GM18519 (cell line): ENCODE data around the gene OGFR.
"Not testable (repeated sequence)": the region's sequence is repeated elsewhere in the genome, so short reads cannot be mapped to it uniquely, and the experiment has no call there.

Experiments
- ATAC-seq: cut with Tn5 transposase; IDR thresholded peaks from one replicate; pipeline ENCODE4 v1.9.1; 2021; ENCODE audit warnings: mild to moderate bottlenecking, moderate library complexity; ENCODE audit not compliant: unreplicated experiment, low FRiP score

Gene OGFR

DNA sequence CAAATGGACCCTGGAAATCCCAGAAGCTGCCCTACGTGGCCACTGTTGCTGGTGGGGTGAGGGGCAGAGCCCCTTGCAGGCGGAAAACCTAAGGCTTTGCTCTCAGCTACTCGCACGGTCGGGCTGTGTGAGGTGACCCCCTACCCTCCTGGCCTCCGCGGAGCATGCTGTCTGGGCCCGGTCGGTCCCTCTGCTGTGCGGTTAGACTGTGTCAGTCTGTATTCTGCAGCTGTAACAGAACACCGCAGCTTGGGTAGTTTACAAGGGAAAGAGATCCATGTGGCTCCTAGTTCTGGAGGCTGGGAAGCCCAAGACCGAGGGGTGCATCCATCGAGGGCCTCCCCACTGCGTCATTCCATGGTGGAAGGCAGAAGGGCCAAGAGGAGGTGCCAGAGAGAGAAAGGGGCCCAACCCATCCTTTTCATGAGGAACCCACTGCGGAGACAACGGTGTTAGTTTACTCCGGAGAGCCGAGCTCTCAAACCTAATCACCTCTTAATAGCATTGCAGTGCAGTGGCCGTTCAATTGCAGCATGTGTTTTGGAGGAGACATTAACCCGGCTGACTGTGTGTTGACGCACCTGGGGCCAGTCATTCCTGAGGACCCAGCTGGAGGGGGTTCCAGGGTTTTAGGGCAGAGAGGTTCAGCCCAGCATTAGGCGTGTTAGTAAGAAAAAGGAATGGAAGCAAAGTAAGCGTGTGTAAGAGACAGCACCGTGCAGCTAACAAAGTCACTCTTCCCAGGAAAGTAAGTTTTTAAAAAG is 30.5 kb downstream of the OGFR start:
- ATAC-seq: no peak

- no peak for ATAC-seq
Observed at GRCh38 chr20:62835931-62836861, 31.6 kb downstream of the OGFR start.

DNA sequence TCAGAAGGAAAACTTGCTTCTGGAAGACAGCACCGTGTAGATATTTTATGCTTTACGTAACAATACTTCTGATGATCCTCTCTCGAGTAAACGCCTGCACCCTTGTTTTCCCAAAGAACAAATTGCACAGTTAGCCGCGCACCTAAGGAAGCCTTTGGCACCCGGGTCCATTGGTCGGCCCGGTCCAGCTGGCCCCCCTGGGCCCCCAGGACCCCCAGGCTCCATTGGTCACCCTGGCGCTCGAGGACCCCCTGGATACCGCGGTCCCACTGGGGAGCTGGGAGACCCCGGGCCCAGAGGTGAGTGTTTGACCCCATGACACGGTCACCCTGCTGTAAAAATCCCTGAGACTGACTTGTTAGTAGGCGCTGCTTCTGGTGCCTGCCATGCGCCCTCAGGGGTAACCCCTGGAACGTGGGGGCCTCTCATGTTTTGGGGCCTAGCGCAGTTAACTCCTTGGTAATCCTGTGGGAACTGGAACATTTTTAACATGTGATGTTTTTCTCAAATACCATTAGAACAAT is 32.4 kb downstream of the OGFR start:
- ATAC-seq: no peak

DNA sequence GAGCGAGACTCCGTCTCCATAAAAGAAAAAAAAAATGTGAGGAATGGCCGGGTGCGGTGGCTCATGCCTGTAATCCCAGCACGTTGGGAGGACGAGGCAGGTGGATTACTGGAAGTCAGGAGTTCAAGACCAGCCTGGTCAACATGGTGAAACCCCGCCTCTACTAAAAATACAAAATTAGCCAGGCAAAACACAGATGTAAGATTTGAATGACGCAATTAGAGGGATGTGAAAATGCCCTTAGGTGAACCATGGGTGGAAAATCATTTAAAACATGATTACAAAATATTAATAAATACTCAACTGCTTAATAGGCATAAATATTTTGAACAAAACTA is 33.1 kb downstream of the OGFR start:
- ATAC-seq: no peak

DNA sequence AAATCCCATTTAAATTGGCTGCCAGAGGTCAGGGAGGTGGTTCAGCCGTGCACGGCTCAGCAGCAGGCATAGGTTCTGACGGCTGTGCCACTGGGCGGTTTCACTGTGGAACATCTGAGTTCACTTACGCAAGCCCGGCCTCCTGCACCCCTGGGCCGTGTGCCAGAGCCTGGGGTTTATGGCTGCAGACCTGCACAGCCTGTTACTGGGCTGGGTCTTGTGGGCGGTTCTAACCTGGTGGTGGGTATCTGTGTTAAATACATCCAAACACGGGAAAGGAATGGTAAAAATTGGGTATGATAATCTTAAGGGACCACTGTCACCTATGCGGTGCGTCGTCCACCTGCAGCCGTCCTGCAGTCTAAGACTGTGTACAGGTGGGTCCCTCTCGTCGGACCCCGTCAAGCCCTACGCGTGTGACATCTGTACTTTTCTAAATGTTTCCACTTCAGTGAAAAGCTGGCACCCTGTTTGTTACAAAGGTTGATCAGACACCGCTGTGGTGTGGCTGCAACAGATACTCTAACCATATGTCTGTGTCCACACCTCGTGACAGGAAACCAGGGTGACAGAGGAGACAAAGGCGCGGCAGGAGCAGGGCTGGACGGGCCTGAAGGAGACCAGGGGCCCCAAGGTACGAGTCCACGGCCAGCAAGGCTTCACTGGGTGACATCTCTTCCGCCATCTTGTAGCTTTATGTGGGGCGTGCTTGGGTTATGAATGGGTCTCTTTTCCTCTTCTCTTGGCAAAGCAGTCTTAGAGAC is 33.7 kb downstream of the OGFR start:
- no peak for ATAC-seq

DNA sequence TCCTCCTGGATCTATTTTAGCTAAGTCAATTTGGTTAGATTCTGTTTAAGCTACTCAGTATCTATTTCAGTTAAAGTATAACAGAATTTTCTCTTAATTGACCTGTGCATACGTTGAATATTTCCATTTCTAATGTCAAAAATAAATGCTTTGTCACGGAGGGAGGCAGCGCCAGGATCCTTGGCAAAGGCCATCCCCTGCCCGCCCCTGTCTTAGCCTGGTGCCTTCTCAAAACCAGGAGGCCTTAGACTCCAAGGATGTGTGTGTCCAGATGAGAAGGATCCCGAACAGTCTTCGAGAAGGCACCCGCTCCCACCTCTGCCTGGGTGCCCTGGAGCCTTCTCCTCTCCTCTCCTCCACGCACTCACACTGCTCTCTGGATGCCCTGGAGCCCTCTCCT is 34.6 kb downstream of the OGFR start:
- no peak for ATAC-seq

GRCh38 chr20:62839816-62840215 is 35.2 kb downstream of the OGFR start:
- ATAC-seq: no peak

DNA sequence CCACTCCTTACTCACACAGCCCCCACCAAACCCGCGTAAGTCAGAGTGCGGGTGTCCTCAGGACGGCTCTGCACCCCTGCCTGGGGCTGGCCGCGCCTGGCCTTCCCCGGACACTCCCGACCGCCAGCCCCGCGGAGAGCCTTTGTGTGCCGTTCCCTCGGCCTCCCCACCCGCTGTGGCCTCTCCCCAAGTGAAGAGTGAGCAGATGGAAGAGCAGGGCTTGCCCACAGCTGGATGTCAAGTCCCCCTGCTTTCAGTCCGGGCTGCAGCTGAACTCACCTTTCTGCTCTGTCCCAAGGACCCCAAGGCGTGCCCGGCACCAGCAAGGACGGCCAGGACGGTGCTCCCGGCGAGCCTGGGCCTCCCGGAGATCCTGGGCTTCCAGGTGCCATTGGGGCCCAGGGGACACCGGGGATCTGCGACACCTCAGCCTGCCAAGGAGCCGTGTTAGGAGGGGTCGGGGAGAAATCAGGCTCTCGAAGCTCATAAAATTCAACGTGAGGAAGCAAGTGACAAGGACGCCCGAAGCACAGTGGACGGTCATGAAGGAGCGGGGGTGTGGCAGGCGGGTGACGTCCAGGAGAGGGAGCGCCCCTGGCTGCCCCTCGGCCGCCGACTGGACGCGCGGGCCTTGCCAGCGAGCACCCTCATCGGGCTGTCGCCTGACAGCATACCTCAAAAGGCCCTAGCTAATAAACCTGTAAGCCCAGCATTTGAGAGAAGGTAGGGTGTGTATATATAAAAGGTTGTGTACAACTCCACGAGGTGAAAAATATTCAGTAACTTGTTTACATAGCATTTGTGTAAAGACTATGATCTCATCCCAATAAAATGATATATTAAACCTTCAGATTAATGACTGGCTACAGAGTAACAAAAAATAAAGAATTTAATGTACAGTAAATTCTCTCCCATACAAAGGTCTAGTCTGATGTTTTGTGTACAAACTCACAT is 35.9 kb downstream of the OGFR start:
- ATAC-seq: no peak

GRCh38 chr20:62841705-62842212 is 37.1 kb downstream of the OGFR start:
- no peak for ATAC-seq

- no peak for ATAC-seq
Observed at GRCh38 chr20:62843656-62844055, 39.0 kb downstream of the OGFR start.

GRCh38 chr20:62844182-62844581 is 39.5 kb downstream of the OGFR start:
- ATAC-seq: no peak

- no peak for ATAC-seq
Observed at GRCh38 chr20:62845416-62846160, 41.0 kb downstream of the OGFR start.

DNA sequence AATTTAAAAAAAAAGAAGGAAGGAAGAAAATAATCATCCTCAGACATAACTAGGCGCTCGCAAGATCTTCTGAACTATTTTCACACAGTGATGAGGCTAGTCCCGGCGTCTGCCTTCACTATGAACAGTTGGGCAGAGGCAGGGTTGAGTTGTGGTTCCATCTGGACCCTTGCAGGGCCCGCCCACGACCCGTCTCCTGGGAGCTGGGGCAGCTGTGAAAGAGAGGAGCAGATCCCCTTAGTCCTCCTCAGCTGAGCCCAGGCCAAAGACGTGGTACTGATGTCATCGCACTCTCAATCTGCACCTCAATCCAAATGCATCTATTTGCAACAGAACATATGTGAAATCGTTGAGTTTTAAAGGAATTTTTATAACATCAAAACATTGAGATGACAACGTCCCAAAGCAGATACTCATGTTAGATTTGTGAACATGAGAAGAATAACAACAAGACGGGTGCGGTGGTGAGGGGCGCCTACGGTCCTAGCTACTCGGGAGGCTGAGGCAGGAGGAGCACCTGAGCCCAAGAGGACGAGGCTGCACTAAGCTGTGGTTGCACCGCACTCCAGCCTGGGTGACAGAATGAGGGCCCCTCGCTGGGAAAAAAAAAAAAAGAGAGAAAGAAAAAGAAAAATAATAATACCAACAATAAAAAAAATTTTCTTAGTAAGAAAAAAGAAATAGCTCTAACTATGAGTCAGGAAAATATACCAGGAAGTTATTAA is 41.7 kb downstream of the OGFR start:
- ATAC-seq: no peak

GRCh38 chr20:62848917-62849316 is 44.3 kb downstream of the OGFR start:
- ATAC-seq: not testable (repeated sequence)

GRCh38 chr20:62849431-62849830 is 44.8 kb downstream of the OGFR start:
- ATAC-seq: no peak

GRCh38 chr20:62850333-62850974 is 45.8 kb downstream of the OGFR start:
- ATAC-seq: no peak

DNA sequence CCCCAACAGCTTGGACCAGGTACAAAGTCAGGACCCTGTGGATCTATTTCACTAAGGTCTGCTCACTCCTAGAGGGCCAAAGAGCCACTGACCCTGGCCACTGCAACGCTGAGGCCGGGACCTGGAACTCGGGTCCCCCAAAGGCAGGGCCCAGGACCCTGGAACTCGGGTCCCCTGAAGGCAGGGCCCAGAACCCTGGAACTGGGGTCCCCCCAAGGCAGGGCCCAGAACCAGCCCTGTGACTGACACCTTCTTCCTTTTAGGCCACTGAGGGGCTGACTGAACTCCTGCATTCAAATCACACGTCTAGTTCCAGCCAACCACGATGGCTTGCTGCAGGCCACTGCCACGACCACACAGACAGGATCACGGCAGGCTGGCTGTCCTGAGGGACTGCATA is 47.6 kb downstream of the OGFR start:
- no peak for ATAC-seq

GRCh38 chr20:62852841-62853240 is 48.2 kb downstream of the OGFR start:
- ATAC-seq: no peak
